HG02588 (cell line): ENCODE results near the gene LENEP.

Source experiments
- ATAC-seq: cut with Tn5 transposase; IDR thresholded peaks from one replicate; pipeline ENCODE4 v1.9.1; 2021; ENCODE audit warnings: mild to moderate bottlenecking, moderate library complexity; ENCODE audit not compliant: unreplicated experiment

Gene LENEP

GRCh38 chr1:155026154-155026553, 32.8 kb downstream of the LENEP start:
- no peak for ATAC-seq

- no peak for ATAC-seq
Observed at GRCh38 chr1:155026588-155026987, 33.2 kb downstream of the LENEP start.

- no peak for ATAC-seq
Observed at GRCh38 chr1:155029513-155030242, 36.3 kb downstream of the LENEP start.

- no peak for ATAC-seq
Observed at GRCh38 chr1:155030243-155030795, 36.9 kb downstream of the LENEP start.

- no peak for ATAC-seq
Observed at GRCh38 chr1:155030899-155031298, 37.5 kb downstream of the LENEP start.

GRCh38 chr1:155032886-155033285, 39.5 kb downstream of the LENEP start:
- no peak for ATAC-seq

DNA sequence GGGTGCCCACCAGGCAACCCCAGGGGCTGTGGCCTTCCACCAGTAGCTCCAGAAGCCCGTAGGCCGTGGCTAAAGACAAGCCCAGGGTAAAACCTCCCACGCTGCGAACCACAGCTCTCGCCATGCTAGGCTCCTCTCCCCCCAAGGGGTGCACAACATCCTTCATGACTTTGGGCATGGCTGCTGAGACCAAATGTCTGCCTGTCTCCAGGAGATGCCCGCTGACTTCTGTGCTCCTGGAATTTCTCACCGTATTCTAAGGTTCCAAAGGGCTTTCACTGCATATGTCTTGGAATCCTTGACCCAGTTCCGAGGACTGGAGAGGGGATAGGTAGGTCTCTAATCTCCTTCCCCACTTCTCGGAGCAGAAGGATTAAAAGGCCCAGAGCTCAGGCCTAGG, 40.1 kb downstream of the LENEP start, which contains the start of the genes DCST1 and DCST2:
TSS of gene DCST1 (plus strand) at position 301 of the 400 bp plus-strand sequence. CDS start 213 bp downstream, outside the sequence.
TSS of gene DCST2 (minus strand) at position 258 of the 400 bp plus-strand sequence. CDS start at position 178, 80 bp downstream.
- no peak for ATAC-seq

DNA sequence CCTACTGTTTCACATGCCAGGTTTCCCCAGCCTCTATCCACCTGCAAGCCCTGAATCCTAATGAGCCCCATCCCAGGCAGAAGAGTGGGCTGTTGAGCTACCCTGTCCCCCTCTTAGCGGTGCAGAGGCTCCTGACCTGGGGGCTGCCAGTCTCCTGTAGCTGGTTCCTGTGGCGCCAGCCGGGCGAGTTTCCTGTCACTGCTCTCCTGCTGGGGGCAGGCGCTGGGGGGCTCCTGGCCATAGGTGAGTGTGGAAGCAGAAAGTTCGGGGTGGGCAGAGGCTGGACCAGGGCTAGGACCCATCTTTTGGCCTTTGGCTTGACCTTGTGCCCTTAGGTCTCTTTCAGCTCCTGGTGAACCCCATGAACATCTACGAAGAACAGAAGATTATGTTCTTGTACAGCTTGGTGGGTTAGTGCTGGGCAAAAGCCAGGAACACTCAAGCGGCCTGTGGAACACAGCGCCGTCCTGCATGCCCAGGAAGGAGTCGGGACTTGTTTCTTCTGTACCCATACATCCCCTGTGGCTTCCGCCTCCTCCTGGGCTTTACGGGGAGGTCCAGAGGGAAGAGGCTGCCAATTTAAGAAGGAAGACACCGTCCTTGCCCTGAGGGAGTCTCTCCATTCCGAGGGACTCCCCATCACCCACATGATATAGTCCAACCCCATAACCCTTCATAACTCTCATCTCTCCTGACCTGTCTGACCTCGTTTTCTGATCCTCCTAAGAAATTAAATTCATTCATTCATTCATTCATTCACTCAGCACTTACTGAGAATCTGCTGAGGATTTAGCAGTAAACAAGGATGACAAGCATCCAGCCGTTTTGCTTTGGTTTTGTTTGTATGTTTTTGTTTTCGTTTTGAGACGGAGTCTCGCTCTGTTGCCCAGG, 41.2 kb downstream of the LENEP start:
- no peak for ATAC-seq

GRCh38 chr1:155035936-155036335, 42.5 kb downstream of the LENEP start:
- no peak for ATAC-seq

DNA sequence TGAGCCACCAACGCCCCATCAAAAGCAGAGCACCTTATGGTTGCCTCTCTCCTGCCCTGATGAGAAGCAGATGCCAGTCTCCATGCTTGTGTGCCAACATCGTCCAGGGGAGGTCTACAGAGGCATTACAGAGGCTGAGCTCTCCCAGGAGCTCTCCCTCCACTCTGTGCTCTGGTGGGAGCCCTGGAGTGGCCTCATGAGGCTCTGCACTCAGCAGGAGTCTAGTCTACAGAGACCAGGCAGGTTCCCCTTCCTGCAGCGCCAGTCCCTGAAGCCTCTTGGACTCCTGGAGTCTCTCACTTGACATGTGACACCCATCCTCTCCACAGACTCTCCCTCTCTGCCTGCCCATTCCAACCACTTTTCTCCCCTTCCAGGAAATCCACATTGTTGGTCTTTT, 43.7 kb downstream of the LENEP start:
- no peak for ATAC-seq

- no peak for ATAC-seq
Observed at GRCh38 chr1:155037851-155038441, 44.6 kb downstream of the LENEP start.

- ATAC-seq = no peak
Observed at GRCh38 chr1:155038602-155039307, 45.4 kb downstream of the LENEP start.

DNA sequence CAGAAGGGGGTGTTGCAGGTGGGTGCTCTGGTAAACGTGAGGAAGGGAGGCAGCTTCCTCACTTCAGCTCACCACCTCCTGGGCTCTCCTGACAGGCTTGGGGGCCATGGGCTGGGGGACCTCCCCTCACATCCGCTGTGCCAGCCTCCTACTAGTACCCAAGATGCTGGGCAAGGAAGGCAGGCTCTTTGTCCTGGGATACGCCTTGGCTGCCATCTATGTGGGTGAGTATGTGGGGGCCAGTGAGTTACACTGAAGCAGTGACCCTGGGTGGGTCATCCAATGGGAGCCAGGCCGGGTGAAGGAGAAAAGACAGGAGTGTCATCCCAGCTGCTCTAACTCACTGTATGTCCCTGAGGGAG, 45.9 kb downstream of the LENEP start:
- no peak for ATAC-seq

DNA sequence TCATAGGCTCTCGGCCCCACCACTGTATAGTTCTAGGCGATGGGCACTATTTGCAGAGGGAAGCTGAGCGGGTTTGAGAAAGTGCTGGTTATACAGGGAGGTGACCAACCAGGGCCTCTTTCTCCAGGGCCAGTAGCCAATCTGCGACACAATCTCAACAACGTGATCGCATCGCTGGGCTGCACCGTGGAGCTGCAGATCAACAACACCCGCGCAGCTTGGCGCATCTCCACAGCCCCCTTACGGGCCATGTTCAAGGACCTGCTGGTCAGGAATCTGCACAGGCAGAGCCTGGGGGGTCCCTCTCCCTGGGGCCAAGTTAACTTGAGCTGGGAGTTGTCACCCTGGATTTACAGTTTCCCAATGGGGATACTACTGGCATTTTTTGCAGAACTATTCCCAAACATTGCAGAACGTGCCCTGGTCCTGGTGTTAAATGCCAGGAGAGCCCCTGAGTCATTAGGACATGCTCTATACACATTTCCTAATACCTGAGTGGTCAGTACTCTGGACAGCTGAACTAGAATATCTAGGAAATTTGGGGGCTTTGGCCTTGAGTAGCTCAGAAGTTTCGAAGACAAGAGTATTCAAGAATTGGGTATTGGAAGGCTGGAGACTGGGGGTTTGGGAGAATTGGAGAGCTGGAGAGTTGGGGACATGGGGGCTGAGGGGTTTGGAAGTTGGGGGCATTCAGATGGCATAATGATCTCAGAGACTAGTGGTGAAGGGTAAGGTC, 47.1 kb downstream of the LENEP start:
- no peak for ATAC-seq

DNA sequence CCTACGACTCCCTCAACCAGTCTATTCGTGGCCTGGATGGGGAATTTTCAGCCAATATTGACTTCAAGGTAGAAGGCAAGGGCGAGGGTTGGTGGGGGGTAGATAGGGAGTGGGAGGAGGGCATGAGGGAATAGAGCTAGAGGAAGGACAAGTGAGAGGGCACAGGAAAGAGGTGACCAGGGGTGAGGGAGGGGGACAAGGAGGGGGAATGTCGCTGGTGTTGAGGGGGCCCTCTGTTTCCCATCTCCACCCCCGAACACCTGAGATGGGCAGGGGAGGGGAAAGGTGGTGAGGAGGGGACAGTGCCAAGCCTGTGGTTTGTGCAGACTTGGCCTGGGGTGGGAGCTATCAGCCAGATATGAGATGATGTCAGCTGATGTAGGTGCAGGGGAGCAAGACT, 49.4 kb downstream of the LENEP start:
- no peak for ATAC-seq

GRCh38 chr1:155043301-155043702, 49.9 kb downstream of the LENEP start:
- no peak for ATAC-seq

DNA sequence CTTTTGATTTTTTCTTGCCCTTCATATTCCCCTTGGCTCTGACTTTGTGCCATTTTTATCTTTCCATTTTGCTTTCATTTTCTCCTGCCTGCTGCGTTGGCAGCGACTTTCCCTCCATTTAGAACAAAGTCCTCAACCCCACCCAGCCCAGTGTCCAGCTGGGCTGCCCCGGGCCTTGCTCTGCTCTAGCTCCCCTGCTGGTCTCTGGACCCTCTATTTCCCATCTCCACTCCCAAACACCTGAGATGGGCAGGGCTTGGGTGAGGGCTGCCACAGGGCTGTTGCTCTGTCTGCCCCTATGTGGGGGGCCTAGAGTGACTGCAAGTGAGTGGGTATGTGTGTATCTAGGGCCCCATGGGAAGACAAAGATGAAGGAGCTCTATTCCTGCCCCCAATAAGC, 50.4 kb downstream of the LENEP start:
- ATAC-seq = no peak
